DLD1 (cell line): ENCODE measurements around the gene PDS5A.
"Not testable (repeated sequence)": the region's sequence is repeated elsewhere in the genome, so short reads cannot be mapped to it uniquely, and the experiment has no call there.

Source experiments
- in situ Hi-C: cut with HindIII; loops from 2 replicates; pipeline ENCODE4 v1.10.0; 2017; ENCODE audit warnings: low sequenced_read_pairs

The PDS5A gene

GRCh38 chr4:39977489-39978377 is at the start of gene PDS5A:
Gene PDS5A (minus strand): TSS chr4:39977911. CDS start chr4:39976577, 1,334 bp downstream.
- in situ Hi-C loops = no loop called here

GRCh38 chr4:40024049-40024448 is 46.3 kb upstream of the PDS5A start:
- in situ Hi-C loops = not testable (repeated sequence)

DNA sequence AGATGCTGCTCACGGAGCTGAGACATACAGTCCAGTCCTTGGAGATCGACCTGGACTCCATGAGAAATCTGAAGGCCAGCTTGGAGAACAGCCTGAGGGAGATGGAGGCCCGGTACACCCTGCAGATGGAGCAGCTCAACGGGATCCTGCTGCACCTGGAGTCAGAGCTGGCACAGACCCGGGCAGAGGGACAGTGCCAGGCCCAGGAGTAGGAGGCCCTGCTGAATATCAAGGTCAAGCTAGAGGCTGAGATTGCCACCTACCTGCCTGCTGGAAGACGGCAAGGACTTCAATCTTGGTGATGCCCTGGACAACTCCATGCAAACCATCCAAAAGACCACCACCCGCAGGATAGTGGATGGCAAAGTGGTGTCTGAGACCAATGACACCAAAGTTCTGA is 43.4 kb upstream of the PDS5A start:
- in situ Hi-C loops = not testable (repeated sequence)

- in situ Hi-C loops = no loop called here
Measured at GRCh38 chr4:40020221-40020620, 42.5 kb upstream of the PDS5A start.

DNA sequence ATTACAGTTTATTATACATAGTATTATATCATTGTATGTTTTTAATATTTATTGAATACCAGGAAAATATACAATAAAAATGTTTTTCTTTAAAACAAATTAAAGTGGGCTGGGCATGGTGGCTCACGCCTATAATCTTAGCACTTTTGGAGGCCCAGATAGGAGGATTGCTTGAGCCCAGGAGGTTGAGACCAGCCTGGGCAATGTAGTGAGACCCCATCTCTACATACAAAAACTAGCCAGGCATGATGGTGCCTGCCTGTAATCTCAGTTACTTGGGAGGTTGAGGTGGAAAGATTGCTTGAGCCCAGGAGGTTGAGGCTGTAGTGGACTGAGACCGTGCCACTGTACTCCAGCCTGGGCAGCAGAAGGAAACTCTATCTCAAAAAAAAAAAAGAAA is 38.3 kb upstream of the PDS5A start:
- in situ Hi-C loops = no loop called here

DNA sequence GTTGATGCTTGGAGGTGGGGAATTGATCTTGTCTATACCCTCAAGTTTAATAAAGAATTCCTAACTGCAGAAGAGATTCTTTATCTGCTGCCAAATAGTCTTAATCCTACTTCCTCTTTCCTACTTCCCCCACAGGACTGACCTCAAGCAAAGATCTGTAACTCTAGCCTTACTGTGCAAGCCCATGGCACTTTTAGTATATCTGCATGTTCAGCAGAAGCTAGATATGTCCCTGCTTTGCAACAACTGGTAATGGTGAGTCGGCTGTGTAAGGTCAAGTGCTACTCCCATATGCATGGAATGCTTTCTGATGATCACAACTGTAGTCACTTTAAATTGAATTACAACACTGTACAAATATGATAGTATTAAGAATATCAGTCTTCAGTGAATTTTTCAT is 26.3 kb upstream of the PDS5A start:
- in situ Hi-C loops = no loop called here

GRCh38 chr4:40000711-40001110 is 23.0 kb upstream of the PDS5A start:
- in situ Hi-C loops = no loop called here

DNA sequence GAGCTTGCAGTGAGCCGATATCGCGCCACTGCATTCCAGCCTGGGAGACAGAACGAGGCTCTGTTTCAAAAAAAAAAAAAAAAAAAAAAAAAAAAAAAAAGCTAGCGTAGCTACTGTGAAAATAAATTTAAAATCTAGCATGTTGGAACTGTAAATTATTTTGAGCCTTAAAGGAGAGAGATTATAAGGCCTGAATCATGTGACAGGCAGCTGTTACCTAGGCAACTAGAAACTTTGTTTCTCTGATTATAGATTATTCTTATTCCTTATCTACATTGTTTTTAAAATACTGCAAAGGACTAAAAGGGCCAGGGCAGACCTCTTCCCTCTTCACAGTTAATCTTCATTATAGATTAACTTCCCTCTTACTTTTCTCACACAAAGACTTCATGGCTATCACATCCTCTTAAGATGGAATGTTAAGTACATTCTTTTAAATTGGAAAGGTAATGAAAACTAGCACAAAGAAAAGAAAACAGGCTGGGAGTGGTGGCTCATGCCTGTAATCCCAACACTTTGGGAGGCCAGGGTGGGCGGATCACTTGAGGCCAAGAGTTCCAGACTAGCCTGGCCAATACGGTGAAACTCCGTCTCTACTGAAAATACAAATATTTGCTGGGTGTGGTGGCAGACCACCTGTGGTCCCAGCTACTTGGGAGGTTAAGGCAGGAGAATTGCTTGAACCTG is 21.1 kb upstream of the PDS5A start:
- in situ Hi-C loops = no loop called here

GRCh38 chr4:39996811-39997210 is 19.1 kb upstream of the PDS5A start:
- in situ Hi-C loops = no loop called here

DNA sequence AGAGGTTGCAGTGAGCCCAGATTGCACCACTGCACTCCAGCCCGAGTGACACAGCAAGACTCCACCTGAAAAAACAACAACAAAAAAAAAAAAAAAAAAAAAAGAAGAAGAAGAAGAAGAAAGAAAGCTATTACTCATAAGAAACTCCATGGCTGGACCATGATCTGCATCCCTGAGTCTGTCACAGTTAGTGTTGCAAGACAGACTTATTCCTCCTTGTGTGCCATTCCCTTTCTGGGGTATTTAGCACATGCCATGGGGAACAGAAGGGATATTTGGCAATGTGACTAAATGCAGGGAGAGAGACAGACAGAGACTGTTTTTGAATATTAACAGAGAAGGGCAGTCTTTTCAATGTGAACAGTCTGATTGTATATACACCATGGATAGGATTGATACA is 16.7 kb upstream of the PDS5A start:
- in situ Hi-C loops = no loop called here

GRCh38 chr4:39989381-39989780 is 11.7 kb upstream of the PDS5A start:
- in situ Hi-C loops = not testable (repeated sequence)

GRCh38 chr4:39987485-39987884 is 9.8 kb upstream of the PDS5A start:
- in situ Hi-C loops = no loop called here

DNA sequence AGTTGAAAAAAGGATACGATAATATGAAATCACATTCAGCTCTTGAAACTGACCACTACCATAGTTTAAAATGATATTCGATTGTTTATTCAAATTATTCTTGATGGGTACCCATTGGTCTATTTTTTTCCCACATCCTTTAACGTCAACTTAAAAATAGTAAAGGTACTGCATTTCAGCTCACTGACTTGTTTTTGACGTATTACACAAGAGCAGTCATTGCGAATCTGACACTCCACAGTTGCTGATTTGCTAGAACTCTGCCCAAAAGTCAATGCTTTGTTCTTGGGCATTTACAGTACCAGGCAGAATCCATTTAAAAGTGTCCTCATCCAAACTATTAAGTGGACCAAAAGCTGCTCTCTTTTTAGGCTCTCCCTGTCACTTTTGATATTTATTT is 1.2 kb upstream of the PDS5A start:
- in situ Hi-C loops = no loop called here

- in situ Hi-C loops = no loop called here
Measured at GRCh38 chr4:39978378-39978775, 666 bp upstream of the PDS5A start.

- in situ Hi-C loops = no loop called here
Measured at GRCh38 chr4:39976945-39977488, 694 bp downstream of the PDS5A start.

DNA sequence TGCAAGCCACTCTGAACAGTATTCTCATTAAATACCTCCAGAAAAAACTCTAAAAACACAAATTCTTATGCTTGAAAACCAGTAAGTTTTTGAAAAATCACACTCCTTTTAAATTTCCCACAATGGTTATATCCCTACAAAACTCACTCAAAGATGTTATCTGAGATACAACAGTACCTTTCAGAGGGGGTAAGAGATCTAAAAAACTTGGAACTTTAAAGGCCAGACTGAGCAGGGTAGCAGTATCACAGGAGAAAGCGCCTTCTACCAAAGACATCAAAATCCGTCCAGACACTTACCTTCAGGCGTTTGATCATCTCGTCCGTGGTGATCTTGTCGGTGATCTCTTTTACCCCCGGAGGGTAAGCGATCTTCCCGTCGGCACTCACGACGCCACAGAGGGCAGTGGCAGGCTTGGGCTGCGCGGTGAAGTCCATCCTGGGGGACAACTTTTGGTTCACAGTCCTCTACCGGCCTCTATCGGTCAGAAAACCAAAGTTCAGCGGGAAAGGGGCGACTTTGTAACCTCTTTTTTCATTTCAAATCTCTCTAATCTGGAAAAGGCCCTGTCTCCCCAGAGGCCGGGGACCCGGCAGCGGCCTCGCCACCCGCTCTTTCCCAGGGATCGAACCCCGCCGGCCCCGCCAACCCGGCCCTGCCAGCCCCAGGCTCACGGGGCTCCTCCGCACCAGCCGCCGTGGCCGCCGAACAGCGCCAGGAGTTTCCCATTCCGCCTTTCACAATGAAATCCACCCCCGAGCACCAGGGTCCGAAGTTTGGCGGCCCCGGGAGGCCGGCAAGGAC is 1.4 kb downstream of the PDS5A start:
- in situ Hi-C loops = no loop called here

- in situ Hi-C loops = no loop called here
Measured at GRCh38 chr4:39975488-39976089, 2.1 kb downstream of the PDS5A start.

DNA sequence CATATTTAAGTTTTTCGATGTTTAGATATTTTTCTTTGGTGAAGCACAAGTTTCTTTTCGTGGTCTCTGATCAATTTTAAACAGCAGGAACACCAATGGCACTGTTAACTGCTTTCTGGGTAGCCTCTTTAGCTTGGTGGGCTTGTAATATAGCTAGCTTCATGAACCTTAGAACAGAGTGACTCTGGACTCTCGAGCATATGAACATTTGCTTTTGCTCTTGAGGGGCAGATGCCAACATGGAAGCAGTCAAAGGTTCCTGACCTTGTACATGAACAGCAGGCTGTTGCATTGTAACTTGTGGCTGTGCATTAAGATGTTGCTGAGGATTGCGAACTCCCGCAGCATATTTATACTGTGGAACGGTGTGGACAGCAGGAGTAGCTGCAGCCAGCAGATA is 4.7 kb downstream of the PDS5A start:
- in situ Hi-C loops = not testable (repeated sequence)

GRCh38 chr4:39970671-39971640 is 6.8 kb downstream of the PDS5A start:
- in situ Hi-C loops = no loop called here

- in situ Hi-C loops = no loop called here
Measured at GRCh38 chr4:39963656-39964055, 14.1 kb downstream of the PDS5A start.
